GM10248 (cell line): Measurements from ENCODE around the gene UQCRHL.
"Not testable (repeated sequence)": the region's sequence is repeated elsewhere in the genome, so short reads cannot be mapped to it uniquely, and the experiment has no call there.

Experiments used
- CTCF ChIA-PET: fragments of 300-600 bp; sonication (Branson Sonifier 250); formaldehyde crosslinking; extraction: SDS; loops from one replicate; lab custom pipeline; 2021; ENCODE audit warnings: antibody characterized with exemption; lab: Yijun Ruan, JAX
- POLR2A ChIA-PET: fragments of 350-650 bp; sonication (Branson Sonifier 250); formaldehyde crosslinking; extraction: SDS; loops from one replicate; lab custom pipeline; 2020; ENCODE audit warnings: antibody characterized with exemption; lab: Yijun Ruan, JAX
- DNase-seq: peaks from one replicate; pipeline ENCODE4 v3.0.0; 2012; ENCODE audit errors: extremely low spot score
- TF ChIP-seq, protein P1 (sequence below): IDR thresholded peaks from 2 replicates; pipeline ENCODE4 v1.5.1; 2012; ENCODE audit warnings: mild to moderate bottlenecking, low read depth; ENCODE audit errors: extremely low read depth, missing control alignments, control extremely low read depth

UQCRHL gene

DNA sequence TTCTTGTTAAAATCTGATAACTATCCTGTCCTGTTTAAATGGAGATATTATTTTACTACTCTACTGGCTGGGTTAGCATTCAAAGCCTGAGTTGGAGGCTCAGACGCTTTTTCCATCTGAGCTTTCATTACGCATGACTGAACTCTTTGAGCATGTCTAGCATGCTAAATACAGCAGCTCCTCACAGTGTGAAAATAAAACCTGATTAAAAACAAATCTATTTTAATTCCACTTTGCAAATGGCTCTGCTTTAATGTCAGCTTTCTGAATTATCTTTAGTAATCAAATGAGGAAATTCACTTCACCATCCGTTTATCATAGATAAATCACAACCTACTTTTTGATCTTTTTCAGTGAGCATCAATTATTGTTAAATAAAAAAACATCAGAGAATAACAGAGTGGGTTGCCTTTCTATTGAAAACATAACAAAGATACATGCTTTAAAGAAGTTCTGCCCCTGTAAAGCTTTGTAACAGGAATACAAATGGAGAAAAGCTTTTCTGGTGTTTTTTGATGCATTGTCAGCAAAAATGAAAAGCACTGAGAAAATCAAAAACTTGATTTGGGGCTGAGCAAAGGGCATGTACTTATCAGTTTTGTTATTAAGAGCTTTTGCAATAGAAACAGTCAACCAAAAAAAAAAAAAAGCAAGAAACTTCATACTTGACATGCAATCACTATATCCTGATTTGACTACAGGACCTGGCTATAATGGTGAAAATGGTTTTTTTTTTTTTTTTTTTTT is 36.5 kb upstream of the UQCRHL start:
- DNase-seq, result no peak
- ChIA-PET CTCF (interaction anchor here (1.0 to 1.1 kb wide), 4 partner anchors 9 to 114 kb away, joined by 3 read pairs; no protein-coding TSS in a partner anchor), POLR2A (interaction anchor here (0.7 to 0.8 kb wide), 3 partner anchors 51 to 386 kb away, joined by 4 to 6 read pairs (median 5); no protein-coding TSS in a partner anchor)
- TF ChIP-seq, protein P1, sequence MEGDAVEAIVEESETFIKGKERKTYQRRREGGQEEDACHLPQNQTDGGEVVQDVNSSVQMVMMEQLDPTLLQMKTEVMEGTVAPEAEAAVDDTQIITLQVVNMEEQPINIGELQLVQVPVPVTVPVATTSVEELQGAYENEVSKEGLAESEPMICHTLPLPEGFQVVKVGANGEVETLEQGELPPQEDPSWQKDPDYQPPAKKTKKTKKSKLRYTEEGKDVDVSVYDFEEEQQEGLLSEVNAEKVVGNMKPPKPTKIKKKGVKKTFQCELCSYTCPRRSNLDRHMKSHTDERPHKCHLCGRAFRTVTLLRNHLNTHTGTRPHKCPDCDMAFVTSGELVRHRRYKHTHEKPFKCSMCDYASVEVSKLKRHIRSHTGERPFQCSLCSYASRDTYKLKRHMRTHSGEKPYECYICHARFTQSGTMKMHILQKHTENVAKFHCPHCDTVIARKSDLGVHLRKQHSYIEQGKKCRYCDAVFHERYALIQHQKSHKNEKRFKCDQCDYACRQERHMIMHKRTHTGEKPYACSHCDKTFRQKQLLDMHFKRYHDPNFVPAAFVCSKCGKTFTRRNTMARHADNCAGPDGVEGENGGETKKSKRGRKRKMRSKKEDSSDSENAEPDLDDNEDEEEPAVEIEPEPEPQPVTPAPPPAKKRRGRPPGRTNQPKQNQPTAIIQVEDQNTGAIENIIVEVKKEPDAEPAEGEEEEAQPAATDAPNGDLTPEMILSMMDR, result no peak

DNA sequence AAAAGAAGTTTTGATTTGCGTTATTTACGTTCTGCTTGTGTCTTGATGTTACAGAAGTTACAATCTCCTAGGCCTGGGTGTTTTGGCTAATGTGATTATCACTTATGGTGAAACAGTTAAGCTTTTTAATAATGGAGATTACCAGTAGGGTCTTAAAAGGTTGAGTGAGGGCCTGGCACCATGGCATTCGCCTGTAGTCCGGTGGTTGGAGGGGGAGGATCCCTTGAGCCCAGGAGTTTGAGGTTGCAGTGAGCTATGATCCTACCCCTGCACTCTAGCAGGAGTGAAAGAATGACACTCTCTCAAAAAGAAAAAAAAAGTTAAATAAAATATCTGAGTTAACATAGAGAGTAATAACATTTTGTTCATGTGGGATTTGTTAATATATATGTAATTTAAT is 31.3 kb upstream of the UQCRHL start:
- TF ChIP-seq, protein P1, result no peak
- CTCF ChIA-PET, result interaction anchor here (1.0 to 3.9 kb wide), 2 partner anchors 10 to 23 kb away, joined by 4 to 16 read pairs; partner anchors contain the start of gene SPEN

DNA sequence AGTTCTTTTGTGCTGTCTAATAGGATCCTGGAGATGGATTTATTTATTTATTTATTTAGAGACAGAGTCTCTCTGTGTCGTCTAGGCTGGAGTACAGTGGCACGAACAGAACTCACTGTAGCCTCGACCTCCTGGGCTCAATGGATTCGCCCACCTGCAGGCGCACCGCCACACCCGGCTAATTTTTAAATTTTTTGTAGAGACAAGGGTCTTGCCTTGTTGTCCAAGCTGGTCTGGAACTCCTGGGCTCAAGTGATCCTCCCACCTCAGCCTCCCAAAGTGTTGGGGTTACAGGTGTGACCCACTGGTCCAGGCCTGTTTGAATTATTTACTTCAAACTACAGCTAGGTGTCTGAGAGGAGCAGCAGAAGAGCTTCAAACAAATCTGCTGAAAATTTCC is 30.5 kb upstream of the UQCRHL start:
- ChIA-PET POLR2A (interaction anchor here (3.8 kb wide), 1 partner anchor 9 kb away, joined by 24 read pairs; the partner anchor contains the start of gene SPEN), CTCF (interaction anchor here (0.8 to 3.9 kb wide), 3 partner anchors 10 to 34 kb away, joined by 3 to 16 read pairs (median 4); partner anchors contain the start of gene SPEN)
- no peak for DNase-seq
- TF ChIP-seq, protein P1, result no peak

More for the DNA sequence above, 31.3 kb upstream of the UQCRHL start:
- no peak for DNase-seq
- POLR2A ChIA-PET, result interaction anchor here (3.8 kb wide), 1 partner anchor 8 kb away, joined by 24 read pairs; the partner anchor contains the start of gene SPEN

GRCh38 chr1:15836772-15837669 is 29.6 kb upstream of the UQCRHL start:
- ChIA-PET POLR2A (interaction anchor here (1.2 to 3.8 kb wide), 2 partner anchors 10 to 12 kb away, joined by 5 to 24 read pairs; partner anchors contain the start of gene SPEN), CTCF (interaction anchor here (0.8 to 3.9 kb wide), 3 partner anchors 11 to 33 kb away, joined by 3 to 16 read pairs (median 3); partner anchors contain the start of gene SPEN)
- TF ChIP-seq, protein P1, result no peak
- peak; percentile 66 for DNase-seq

GRCh38 chr1:15836511-15836771 is 29.0 kb upstream of the UQCRHL start:
- CTCF ChIA-PET, result interaction anchor here (1.1 to 3.9 kb wide), 2 partner anchors 12 to 17 kb away, joined by 3 to 16 read pairs; partner anchors contain the start of gene SPEN
- DNase-seq, result not testable (repeated sequence)
- POLR2A ChIA-PET, result interaction anchor here (1.2 to 3.8 kb wide), 2 partner anchors 10 to 13 kb away, joined by 5 to 24 read pairs; partner anchors contain the start of gene SPEN

DNA sequence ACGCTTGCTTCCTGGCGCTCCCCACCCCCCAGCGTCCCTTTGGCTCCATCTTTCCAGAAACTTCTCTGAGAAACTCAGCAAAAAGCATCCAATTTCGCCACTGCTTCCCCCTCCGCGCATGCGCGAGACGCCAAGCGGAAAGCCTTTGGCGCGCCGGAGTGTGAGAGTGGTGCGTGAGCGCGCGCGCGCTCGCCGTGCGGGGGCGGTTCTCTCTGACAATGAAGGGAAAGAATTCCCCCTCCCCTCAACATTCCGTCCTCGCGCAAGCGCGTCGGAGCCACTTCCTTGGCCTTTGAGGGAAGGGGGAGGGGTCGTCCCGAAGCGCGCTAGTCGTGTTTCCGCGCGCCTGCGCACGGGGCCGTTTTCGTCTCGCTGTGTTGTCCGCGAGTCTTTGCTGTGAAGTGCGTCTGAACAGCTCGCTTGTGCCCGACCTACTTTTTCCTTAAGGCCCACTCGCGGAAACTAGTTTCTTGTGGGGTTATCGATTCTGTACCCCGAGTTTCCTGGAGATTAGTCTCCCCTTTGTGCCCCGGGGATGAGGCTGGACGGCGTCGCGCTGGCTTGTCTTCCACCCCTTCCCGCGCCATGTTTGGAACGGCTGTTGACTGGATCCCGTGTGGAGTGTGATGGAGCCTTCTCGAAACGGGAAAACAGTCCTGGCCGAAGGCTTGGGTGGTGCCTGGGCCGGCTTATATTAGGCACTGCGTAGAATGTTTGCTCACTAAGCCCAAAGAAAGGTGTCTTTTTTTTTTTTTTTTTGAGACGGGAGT is 28.5 kb upstream of the UQCRHL start:
- TF ChIP-seq, protein P1, result no peak
- DNase-seq, result peak; percentile 90
- POLR2A ChIA-PET, result interaction anchor here (1.2 to 3.8 kb wide), 2 partner anchors 11 to 13 kb away, joined by 5 to 24 read pairs; partner anchors contain the start of gene SPEN
- CTCF ChIA-PET, result no interaction called here
